ENCODE results near the gene HDHD5.

Gene HDHD5

DNA sequence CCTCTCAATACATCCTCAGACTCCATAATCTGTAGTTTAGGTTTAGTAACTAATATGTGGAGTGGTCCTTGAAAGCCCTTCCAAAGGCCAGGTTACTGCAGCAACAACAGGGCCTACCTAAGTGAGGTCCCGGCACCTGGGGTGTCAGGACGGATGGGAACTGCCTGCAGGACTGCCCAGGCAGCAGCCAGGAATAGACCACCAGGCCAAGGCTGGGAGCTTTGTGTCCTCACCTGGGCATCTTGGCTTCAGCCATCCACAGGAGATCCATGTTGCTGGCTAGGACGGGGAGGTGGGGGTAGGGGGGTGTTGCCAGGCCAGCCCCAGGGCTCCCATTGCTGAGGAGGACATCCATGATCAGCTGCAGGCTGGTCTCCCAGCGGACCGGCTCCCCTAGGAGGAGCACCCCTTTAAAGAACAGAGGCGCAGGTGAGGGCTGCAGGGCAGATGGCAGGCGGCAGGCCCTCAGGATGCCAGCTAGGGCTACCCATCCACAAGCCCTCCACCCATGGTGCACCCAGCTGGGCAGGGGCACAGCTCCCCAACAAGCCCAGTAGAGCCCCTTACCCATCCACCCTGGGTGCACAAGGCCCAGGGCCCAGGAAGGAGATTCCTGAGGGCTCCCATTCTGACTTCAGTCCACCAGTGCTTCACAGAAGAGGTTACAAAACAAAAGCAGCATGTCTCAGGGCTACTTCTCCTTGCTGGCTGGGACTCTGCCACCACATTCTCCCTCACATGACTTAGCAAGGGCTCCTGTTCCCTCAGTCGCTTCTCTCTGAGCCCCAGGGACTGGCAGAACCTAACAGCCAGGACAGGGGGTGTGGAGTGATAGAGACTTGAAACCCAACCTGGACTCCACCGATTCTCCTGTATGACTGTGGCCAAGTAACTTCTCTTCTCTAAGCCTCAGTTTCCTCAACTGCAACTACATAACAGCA lies 18.0 kb downstream of the HDHD5 start:
- TF ChIP-seq, protein P1, sequence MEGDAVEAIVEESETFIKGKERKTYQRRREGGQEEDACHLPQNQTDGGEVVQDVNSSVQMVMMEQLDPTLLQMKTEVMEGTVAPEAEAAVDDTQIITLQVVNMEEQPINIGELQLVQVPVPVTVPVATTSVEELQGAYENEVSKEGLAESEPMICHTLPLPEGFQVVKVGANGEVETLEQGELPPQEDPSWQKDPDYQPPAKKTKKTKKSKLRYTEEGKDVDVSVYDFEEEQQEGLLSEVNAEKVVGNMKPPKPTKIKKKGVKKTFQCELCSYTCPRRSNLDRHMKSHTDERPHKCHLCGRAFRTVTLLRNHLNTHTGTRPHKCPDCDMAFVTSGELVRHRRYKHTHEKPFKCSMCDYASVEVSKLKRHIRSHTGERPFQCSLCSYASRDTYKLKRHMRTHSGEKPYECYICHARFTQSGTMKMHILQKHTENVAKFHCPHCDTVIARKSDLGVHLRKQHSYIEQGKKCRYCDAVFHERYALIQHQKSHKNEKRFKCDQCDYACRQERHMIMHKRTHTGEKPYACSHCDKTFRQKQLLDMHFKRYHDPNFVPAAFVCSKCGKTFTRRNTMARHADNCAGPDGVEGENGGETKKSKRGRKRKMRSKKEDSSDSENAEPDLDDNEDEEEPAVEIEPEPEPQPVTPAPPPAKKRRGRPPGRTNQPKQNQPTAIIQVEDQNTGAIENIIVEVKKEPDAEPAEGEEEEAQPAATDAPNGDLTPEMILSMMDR (IDR thresholded peaks at IDR 0.05; ENCODE audit: unreplicated experiment in 3 of 3): no peak
- H3K4me3 Mint-ChIP-seq: no peak overlapping the region

DNA sequence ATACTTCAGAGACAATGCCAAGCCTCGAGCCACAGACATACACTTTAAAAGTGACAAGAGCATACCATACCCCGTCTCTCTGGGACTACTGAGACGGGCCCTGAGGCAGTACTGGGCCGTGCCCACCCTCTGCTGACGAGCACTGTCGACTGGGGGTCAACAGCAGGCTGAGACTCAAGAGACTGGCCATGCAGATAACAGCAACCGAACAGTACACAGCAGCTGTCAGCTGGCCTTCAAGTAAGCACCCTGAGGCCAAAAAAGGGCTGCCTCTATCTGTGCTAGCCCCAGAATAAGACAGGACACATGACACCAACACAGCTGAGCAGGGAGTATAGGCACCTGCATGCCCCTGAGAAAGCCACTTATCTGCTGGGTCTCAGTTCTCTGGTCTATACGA lies 19.1 kb downstream of the HDHD5 start:
- H3K9me3 Mint-ChIP-seq: no peaks in the 10 kb centered on the region
- no peaks in the 10 kb centered on the region for H3K27me3 Mint-ChIP-seq (ENCODE audit: low read depth)

More for the DNA sequence above, 18.0 kb downstream of the HDHD5 start:
- Mint-ChIP-seq H3K4me1 (peaks cover 9% of the 10 kb centered on the region), H3K36me3 (ENCODE audit: low read depth) (peaks cover 35% of the 10 kb centered on the region), H3K27me3 (ENCODE audit: low read depth) (no peaks in the 10 kb centered on the region), H3K27ac (no peak overlapping the region), H3K9me3 (no peaks in the 10 kb centered on the region)

DNA sequence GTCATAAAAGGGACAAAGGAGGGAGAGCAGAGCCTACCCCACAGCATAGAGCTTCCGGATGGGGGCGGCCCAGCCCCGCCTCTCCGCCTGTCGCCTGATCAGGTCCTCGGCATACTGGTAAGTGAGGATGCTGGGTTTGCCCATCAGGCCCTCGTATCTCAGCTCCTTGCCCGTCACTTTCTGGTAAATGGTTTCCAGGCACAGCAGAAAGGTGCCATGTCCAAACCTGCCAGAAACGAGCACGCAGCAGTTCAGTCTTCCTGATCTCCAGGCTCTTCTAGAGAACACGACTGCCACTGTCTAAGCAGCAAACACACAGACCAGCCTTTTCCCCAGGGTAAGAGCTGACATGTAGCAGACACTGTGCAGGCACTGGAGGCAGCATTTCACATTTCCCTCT lies 20.6 kb downstream of the HDHD5 start:
- no peak overlapping the region for H3K27ac Mint-ChIP-seq
- H3K36me3 Mint-ChIP-seq (ENCODE audit: low read depth): peaks cover 36% of the 10 kb centered on the region
- no peaks in the 10 kb centered on the region for H3K9me3 Mint-ChIP-seq
- H3K27me3 Mint-ChIP-seq (ENCODE audit: low read depth): no peaks in the 10 kb centered on the region
- TF ChIP-seq, protein P1 (IDR thresholded peaks at IDR 0.05; ENCODE audit: unreplicated experiment in 3 of 3): no peak
- no peak overlapping the region for H3K4me3 Mint-ChIP-seq
- H3K4me1 Mint-ChIP-seq: peaks cover 9% of the 10 kb centered on the region

More for the DNA sequence above, 19.1 kb downstream of the HDHD5 start:
- H3K4me1 Mint-ChIP-seq: peaks cover 9% of the 10 kb centered on the region
- no peak overlapping the region for H3K27ac Mint-ChIP-seq
- no peak overlapping the region for H3K4me3 Mint-ChIP-seq
- TF ChIP-seq, protein P1 (IDR thresholded peaks at IDR 0.05; ENCODE audit: unreplicated experiment in 3 of 3): no peak
- peaks cover 38% of the 10 kb centered on the region for H3K36me3 Mint-ChIP-seq (ENCODE audit: low read depth)

DNA sequence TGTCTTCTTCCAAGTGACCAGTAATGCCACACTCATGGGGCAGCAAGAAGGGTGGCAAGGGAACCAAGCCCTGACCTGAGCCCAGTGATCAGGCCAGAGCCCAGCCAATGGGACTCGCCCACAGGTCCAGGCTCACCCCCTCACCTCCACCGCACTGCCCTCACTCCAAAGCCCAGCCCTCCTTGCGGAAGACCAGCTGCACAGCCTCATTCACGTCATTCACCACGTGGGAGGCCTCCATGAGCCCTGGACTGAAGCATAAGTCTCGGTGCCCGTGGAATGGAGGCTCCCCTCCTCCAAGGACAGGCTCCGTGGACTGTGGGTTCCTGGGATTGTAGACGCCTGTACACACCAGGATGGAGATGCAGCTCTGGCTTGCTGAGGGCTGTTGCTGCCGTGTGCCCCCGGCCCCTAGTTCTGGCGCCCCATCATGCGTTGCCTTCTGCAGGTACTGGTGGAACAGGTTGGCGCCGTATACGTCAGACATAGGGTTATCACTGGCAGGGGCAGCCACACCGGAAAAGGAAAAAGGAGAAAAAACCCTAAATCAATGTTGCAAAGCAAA lies 21.1 kb downstream of the HDHD5 start:
- TF ChIP-seq, protein P1 (IDR thresholded peaks at IDR 0.05; ENCODE audit: unreplicated experiment in 3 of 3): no peak
- Mint-ChIP-seq H3K27me3 (ENCODE audit: low read depth) (no peaks in the 10 kb centered on the region), H3K27ac (no peak overlapping the region), H3K4me1 (peaks cover 9% of the 10 kb centered on the region), H3K36me3 (ENCODE audit: low read depth) (peaks cover 31% of the 10 kb centered on the region), H3K9me3 (no peaks in the 10 kb centered on the region), H3K4me3 (no peak overlapping the region)

DNA sequence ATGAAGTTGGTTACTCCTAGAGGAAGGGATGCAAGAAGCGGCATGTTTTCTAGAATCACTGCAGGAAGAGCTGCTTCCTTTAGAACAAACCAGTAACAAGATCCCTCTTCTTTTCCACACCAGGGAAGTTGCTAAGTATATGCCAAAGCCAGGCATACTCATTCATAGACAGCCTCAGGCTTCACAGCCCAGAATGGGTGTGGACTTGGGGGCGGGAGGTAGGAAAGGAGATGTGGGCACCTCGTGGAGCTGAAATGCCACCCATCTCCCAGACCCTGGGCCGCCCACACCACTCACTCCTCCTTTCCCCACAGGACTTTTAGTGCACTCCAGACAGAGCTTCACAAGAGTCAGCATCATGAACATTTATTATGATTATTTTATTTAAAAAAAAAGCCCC lies 21.9 kb downstream of the HDHD5 start:
- H3K27ac Mint-ChIP-seq: no peak overlapping the region
- peaks cover 26% of the 10 kb centered on the region for H3K36me3 Mint-ChIP-seq (ENCODE audit: low read depth)
- TF ChIP-seq, protein P1 (IDR thresholded peaks at IDR 0.05; ENCODE audit: unreplicated experiment in 3 of 3): no peak
- peaks cover 9% of the 10 kb centered on the region for H3K4me1 Mint-ChIP-seq
- H3K27me3 Mint-ChIP-seq (ENCODE audit: low read depth): no peaks in the 10 kb centered on the region
- H3K9me3 Mint-ChIP-seq: no peaks in the 10 kb centered on the region
- no peak overlapping the region for H3K4me3 Mint-ChIP-seq

Data from nephron (organoid).